ENCODE data around the gene NXN. TPM values are rescaled to one million over a fixed set of nuclear protein-coding genes. Genes with fewer than 3 reads are reported as not detected.
"Not testable (repeated sequence)": the region's sequence is repeated elsewhere in the genome, so short reads cannot be mapped to it uniquely, and the experiment has no call there.

Gene NXN
- total RNA-seq, 1 donor from 2014 or later, result 53.1 TPM

DNA sequence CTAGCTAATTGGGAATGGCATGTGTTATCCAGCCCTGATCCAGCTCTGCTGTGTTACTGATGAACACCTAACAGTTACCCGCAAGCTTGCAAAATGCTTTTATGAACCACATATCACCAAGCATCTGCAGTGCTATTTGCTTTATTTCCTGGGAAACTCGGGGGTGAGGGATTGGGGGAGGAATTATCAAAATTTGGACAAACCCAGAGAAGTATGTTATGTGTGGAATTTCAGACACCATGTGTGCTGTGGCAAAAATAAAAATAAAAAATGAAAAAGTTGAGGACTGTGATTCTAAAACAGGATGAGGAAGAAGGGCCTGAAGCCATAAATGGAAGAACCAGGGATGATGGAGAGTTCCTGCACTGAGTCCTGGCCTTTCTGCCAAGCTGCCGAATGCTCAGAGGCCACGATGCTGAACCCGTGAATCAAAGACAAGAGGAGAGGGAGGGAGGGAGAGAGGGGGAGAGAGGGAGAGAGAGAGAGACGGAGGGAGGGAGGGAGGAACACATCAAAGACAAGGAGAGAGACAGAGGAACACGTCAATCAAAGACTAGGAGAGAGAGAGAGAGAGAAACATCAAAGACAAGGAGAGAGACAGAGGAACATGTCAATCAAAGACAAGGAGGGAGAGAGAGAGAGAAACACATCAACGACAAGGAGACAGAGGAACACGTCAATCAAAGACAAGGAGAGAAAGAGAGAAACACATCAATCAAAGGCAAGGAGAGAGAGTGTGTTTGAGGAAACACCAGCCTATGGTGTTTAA lies 107.6 kb downstream of the NXN start:
- peaks cover 7% of the 10 kb centered on the region for H3K4me1 Mint-ChIP-seq (ENCODE audit: low read depth)
- H3K27ac Mint-ChIP-seq, result no peak overlapping the region
- no peaks in the 10 kb centered on the region for H3K27me3 Mint-ChIP-seq
- peaks cover 3% of the 10 kb centered on the region for H3K36me3 Mint-ChIP-seq (ENCODE audit: insufficient read depth)
- H3K4me3 Mint-ChIP-seq (ENCODE audit: low read depth), result no peak overlapping the region
- H3K9me3 Mint-ChIP-seq (ENCODE audit: low read depth), result no peaks in the 10 kb centered on the region
- TF ChIP-seq, protein P1, sequence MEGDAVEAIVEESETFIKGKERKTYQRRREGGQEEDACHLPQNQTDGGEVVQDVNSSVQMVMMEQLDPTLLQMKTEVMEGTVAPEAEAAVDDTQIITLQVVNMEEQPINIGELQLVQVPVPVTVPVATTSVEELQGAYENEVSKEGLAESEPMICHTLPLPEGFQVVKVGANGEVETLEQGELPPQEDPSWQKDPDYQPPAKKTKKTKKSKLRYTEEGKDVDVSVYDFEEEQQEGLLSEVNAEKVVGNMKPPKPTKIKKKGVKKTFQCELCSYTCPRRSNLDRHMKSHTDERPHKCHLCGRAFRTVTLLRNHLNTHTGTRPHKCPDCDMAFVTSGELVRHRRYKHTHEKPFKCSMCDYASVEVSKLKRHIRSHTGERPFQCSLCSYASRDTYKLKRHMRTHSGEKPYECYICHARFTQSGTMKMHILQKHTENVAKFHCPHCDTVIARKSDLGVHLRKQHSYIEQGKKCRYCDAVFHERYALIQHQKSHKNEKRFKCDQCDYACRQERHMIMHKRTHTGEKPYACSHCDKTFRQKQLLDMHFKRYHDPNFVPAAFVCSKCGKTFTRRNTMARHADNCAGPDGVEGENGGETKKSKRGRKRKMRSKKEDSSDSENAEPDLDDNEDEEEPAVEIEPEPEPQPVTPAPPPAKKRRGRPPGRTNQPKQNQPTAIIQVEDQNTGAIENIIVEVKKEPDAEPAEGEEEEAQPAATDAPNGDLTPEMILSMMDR (IDR thresholded peaks at IDR 0.05; ENCODE audit: unreplicated experiment), result no peak
- no peak for DNase-seq (ENCODE audit: low spot score, unreplicated experiment)

DNA sequence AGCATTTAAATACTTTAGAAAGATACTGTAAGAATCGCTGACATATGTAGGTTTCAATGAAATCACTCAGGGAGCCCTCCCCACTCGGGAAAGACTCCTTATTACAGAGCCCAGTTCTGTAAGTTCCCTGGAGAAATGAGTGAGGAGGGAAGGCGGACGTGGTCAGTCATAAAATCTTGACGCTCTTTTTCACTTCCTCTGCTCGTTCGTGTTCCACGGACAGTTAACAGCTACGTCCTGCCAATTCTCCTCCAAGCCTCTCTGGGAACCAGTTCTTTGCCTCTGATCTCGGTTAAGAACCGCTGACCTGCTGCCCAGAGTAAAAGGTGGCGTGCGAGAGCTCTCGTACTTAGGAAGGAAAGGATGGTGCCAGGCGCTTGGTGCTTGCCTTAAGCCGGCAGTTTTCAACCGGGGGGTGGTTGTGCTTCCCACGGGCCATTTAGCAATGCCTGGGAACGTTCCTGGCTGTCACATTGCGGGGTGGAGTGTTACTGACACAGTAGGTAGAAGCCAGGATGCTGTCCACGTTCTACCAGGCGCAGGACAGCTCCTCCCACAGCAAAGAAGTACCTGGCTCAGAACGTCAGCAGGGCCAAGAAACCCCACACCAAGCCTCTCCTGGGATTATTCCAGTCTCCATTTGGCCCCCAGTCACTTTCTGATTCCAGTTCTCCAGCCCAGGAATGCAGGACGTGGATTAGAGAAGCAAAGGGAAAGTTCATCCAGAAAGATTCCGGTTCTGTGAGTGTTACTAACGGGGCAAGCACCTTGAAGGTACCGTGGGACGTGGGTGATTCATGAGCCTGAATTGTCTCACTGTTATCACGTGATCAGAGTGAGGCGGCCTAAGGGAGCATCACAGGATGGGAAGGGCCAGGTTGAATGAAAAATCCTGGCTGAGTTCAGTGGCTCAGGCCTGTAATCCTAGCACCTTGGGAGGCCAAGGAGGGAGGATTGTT lies 109.7 kb downstream of the NXN start:
- Mint-ChIP-seq H3K4me3 (ENCODE audit: low read depth) (no peak overlapping the region), H3K4me1 (ENCODE audit: low read depth) (no peaks in the 10 kb centered on the region), H3K9me3 (ENCODE audit: low read depth) (no peaks in the 10 kb centered on the region), H3K27me3 (no peaks in the 10 kb centered on the region), H3K36me3 (ENCODE audit: insufficient read depth) (peaks cover 3% of the 10 kb centered on the region), H3K27ac (no peak overlapping the region)
- TF ChIP-seq, protein P1 (IDR thresholded peaks at IDR 0.05; ENCODE audit: unreplicated experiment), result no peak
- DNase-seq (ENCODE audit: low spot score, unreplicated experiment), result no peak

DNA sequence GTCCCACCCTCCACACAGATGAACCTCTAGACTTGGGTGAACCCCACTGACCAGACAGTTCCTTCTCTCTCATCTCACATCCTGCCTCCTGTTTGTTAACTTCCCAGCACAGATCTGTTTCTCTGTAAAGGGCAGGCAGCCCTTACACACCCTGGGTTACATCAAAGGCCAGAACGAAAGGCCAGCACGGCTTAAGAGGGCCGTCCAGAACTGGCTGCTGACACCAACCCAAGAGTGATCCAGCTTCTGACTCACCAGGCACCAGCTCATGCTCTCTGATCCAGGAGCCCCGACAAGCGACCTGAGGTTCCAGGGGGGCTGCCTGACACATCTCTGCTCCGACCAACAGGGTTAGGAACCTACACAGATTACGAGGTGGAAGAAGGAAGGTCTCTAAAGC lies 110.5 kb downstream of the NXN start:
- Mint-ChIP-seq H3K4me3 (ENCODE audit: low read depth) (no peak overlapping the region), H3K9me3 (ENCODE audit: low read depth) (no peaks in the 10 kb centered on the region), H3K36me3 (ENCODE audit: insufficient read depth) (peaks cover 3% of the 10 kb centered on the region), H3K27ac (no peak overlapping the region), H3K27me3 (no peaks in the 10 kb centered on the region), H3K4me1 (ENCODE audit: low read depth) (no peaks in the 10 kb centered on the region)
- no peak for DNase-seq (ENCODE audit: low spot score, unreplicated experiment)
- TF ChIP-seq, protein P1 (IDR thresholded peaks at IDR 0.05; ENCODE audit: unreplicated experiment), result no peak

DNA sequence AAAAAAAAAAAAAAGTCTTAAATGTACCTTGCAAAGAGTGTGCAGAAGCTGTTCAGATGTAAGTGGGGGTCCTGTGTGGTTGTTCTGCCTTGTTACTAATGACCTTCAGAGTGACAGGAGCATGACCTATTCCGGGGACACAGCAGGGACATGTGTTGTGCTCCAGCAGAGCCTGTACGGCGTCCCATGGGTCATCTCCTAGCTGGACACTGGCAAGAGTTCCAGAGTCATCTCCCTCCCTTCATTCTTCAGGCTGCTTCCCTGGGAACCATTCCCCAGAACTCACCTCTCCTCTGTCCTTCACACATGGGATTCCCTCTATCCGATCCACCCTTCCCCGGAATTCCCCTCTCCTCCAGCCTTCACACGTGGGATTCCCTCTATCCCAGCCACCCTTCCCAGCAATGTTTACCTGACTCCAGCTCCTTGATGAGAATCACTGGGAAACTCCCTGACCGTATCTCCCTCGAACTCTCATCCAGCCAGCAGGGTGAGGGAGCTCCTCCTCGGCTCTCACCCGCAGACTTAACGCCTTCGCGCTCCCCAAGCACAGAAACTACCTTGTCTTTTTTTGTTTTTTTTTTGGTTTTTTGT lies 111.6 kb downstream of the NXN start:
- H3K4me1 Mint-ChIP-seq (ENCODE audit: low read depth), result no peaks in the 10 kb centered on the region
- H3K9me3 Mint-ChIP-seq (ENCODE audit: low read depth), result no peaks in the 10 kb centered on the region
- no peaks in the 10 kb centered on the region for H3K27me3 Mint-ChIP-seq
- TF ChIP-seq, protein P1 (IDR thresholded peaks at IDR 0.05; ENCODE audit: unreplicated experiment), result no peak
- no peak for DNase-seq (ENCODE audit: low spot score, unreplicated experiment)
- H3K4me3 Mint-ChIP-seq (ENCODE audit: low read depth), result no peak overlapping the region
- H3K36me3 Mint-ChIP-seq (ENCODE audit: insufficient read depth), result peaks cover 3% of the 10 kb centered on the region
- peak overlapping the region; percentile 22 for H3K27ac Mint-ChIP-seq

DNA sequence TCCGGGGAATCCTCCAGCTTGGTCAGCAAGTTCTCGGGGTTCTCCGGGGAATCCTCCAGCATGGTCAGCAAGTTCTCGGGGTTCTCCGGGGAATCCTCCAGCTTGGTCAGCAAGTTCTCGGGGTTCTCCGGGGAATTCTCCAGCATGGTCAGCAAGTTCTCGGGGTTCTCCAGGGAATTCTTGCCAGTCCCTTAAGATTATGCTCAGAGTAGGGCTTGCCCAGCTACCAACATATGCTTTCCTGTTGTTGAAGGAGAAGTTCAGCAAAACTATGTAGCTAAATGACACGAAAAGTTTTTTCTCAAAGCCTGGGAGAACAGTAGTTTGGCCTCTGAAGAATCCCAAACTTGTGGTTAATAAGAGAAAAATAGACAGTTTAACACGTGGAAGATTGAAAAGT lies 112.3 kb downstream of the NXN start:
- H3K36me3 Mint-ChIP-seq (ENCODE audit: insufficient read depth); H3K27me3 Mint-ChIP-seq; DNase-seq (ENCODE audit: low spot score, unreplicated experiment); H3K27ac Mint-ChIP-seq; H3K4me1 Mint-ChIP-seq (ENCODE audit: low read depth); H3K9me3 Mint-ChIP-seq (ENCODE audit: low read depth); H3K4me3 Mint-ChIP-seq (ENCODE audit: low read depth): not testable (repeated sequence)

Measured in progenitor cell of endocrine pancreas (in vitro differentiated cells).